Glutamatergic neuron (in vitro differentiated cells): ENCODE data around the gene CCDC92. TPM values are rescaled to one million over a fixed set of nuclear protein-coding genes. Genes with fewer than 3 reads are reported as not detected.
A peak's percentile ranks its signal among the peaks of the same experiment; 100 is the strongest.

Source experiments
- DNase-seq: peaks from one replicate; pipeline ENCODE4 v3.0.0; 2022
- H3K27ac Mint-ChIP-seq: one replicate; pipeline ENCODE4 v1.8.0; 2020; ENCODE audit warnings: mild to moderate bottlenecking, mixed read lengths, inconsistent platforms; ENCODE audit not compliant: unreplicated experiment
- H3K27me3 Mint-ChIP-seq: one replicate; pipeline ENCODE4 v1.8.0; 2020; ENCODE audit warnings: mild to moderate bottlenecking, moderate library complexity, mixed read lengths, inconsistent platforms; ENCODE audit not compliant: unreplicated experiment
- H3K36me3 Mint-ChIP-seq: one replicate; pipeline ENCODE4 v1.8.0; 2020; ENCODE audit warnings: mild to moderate bottlenecking, mixed read lengths, inconsistent platforms; ENCODE audit not compliant: unreplicated experiment
- H3K4me1 Mint-ChIP-seq: one replicate; pipeline ENCODE4 v1.8.0; 2020; ENCODE audit warnings: mild to moderate bottlenecking, low read depth, mixed read lengths, inconsistent platforms; ENCODE audit not compliant: unreplicated experiment
- H3K4me3 Mint-ChIP-seq: one replicate; pipeline ENCODE4 v1.8.0; 2020; ENCODE audit warnings: mild to moderate bottlenecking, mixed read lengths, inconsistent platforms; ENCODE audit not compliant: unreplicated experiment
- H3K9me3 Mint-ChIP-seq: one replicate; pipeline ENCODE4 v1.8.0; 2020; ENCODE audit warnings: mild to moderate bottlenecking, moderate library complexity, mixed read lengths, inconsistent platforms; ENCODE audit not compliant: unreplicated experiment
- total RNA-seq: library from RNA; stranded (reverse); fragmentation: NEBNext Ultra II Directional; extraction: Animal tissue kit (Norgen Biotek cat#: 25700); gene quantifications from one replicate; pipeline ENCODE4 v1.2.1, GENCODE V29; 2021; ENCODE audit not compliant: unreplicated experiment
- TF ChIP-seq, protein P1 (sequence below): fragments of 200-600 bp; sonication (generic); IDR thresholded peaks from one replicate; pipeline ENCODE4 v1.5.0; 2021; ENCODE audit not compliant: partially characterized antibody, unreplicated experiment

The CCDC92 gene
- total RNA-seq, 1 donor from 2014 or later, result 96.2 TPM

DNA sequence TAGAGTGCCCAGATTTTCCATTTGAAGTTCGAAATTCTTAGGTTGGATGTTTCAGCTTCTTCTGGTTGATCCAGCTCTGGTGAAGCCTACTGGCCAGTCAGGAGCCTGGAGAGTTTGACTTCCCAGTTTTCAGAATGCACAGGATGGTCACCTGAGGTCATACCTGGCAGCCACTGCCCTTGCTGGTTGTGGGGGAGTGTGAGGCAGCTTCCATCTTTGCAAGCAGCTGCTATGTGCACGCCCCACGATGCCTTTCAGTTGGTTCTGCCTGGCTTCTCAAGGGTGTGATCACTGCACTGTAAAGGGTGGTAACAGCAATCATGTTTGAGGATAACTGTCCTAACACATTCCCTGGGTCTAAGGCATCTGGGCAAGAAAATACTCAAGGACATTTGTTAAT is 15.4 kb downstream of the CCDC92 start:
- DNase-seq, result no peak
- H3K9me3 Mint-ChIP-seq, result no peaks in the 10 kb centered on the region
- peaks cover 23% of the 10 kb centered on the region for H3K4me1 Mint-ChIP-seq
- H3K36me3 Mint-ChIP-seq, result no peaks in the 10 kb centered on the region
- no peaks in the 10 kb centered on the region for H3K27me3 Mint-ChIP-seq
- H3K27ac Mint-ChIP-seq, result no peak overlapping the region
- H3K4me3 Mint-ChIP-seq, result no peak overlapping the region
- TF ChIP-seq, protein P1, sequence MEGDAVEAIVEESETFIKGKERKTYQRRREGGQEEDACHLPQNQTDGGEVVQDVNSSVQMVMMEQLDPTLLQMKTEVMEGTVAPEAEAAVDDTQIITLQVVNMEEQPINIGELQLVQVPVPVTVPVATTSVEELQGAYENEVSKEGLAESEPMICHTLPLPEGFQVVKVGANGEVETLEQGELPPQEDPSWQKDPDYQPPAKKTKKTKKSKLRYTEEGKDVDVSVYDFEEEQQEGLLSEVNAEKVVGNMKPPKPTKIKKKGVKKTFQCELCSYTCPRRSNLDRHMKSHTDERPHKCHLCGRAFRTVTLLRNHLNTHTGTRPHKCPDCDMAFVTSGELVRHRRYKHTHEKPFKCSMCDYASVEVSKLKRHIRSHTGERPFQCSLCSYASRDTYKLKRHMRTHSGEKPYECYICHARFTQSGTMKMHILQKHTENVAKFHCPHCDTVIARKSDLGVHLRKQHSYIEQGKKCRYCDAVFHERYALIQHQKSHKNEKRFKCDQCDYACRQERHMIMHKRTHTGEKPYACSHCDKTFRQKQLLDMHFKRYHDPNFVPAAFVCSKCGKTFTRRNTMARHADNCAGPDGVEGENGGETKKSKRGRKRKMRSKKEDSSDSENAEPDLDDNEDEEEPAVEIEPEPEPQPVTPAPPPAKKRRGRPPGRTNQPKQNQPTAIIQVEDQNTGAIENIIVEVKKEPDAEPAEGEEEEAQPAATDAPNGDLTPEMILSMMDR, result no peak

DNA sequence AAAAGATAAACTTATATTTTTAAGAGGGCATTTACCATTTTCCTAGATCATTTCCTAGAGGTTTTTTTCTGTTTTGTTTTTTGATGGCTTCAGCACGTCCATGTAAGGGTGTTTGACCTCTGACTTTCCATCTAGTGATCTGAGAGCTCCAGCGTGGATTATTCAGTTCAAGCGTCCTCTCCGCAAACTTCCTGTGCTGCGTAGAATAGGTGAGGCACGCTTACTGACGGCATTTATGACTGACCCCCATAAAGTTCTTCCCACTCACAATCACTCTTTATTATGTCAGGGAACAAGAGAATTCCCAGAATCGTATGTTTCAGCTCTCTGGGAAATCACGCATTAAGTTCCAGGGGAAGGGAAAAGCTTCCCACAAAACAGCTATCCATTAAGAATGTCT is 16.4 kb downstream of the CCDC92 start:
- Mint-ChIP-seq H3K36me3 (no peaks in the 10 kb centered on the region), H3K9me3 (no peaks in the 10 kb centered on the region), H3K27me3 (no peaks in the 10 kb centered on the region), H3K4me3 (no peak overlapping the region), H3K4me1 (peaks cover 23% of the 10 kb centered on the region), H3K27ac (no peak overlapping the region)
- TF ChIP-seq, protein P1, result no peak
- DNase-seq, result no peak

DNA sequence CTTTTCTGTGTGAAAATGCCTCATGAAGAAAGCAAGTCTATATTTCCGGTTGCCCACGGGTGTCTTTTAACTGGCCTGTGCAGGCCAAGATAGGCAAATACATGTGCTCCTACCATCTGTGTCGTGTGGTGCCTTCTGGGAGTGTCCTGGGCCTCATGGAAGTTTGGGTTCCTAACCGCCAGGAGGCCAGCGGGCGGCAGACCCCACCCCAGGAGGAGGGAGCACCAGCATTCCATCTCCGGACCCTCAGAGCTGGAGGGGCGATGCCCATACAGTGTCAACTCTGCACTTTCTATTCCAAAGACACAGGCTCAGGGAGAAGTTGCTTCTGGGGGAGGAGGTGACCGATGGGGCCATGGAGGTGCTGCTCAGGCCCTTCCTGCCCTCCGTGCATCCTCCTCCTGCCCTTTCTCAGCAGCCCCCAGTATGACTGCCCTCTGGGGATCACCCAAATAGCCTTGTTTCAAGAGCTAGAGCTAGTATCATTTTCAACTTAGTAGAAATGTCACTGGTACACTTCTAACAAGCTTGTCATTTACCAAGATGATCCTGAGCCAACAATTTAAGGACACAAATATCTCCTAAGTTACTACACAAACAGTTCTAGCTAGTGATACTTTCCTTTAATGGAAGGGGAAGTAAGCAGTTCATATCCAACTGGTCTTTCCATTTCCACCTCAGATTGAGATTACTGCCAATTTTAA is 17.8 kb downstream of the CCDC92 start:
- no peak overlapping the region for H3K4me3 Mint-ChIP-seq
- DNase-seq, result no peak
- peaks cover 4% of the 10 kb centered on the region for H3K9me3 Mint-ChIP-seq
- peak overlapping the region; percentile 52 for H3K27ac Mint-ChIP-seq
- peaks cover 25% of the 10 kb centered on the region for H3K4me1 Mint-ChIP-seq
- H3K36me3 Mint-ChIP-seq, result no peaks in the 10 kb centered on the region
- TF ChIP-seq, protein P1, result no peak
- peaks cover 4% of the 10 kb centered on the region for H3K27me3 Mint-ChIP-seq

DNA sequence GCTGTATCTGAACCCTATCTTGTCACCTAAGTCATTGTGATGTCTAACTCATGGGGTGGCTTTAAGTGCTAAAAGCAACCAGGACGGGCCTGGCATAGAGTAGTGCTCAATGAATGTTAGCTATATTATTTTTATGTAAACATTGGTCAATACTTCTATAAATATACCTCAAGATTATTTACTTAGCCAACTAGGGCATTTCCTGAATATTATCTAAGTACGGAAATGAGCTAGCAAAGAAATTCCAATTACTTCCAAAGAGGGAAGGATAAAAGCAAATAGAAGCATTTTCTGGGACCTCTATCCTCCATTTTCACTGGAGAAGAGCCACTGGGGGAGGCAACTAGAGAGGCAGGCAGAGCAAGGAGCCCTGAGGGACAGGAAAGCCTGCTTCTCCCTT is 20.6 kb downstream of the CCDC92 start:
- H3K9me3 Mint-ChIP-seq, result peaks cover 14% of the 10 kb centered on the region
- TF ChIP-seq, protein P1, result no peak
- H3K4me1 Mint-ChIP-seq, result peaks cover 46% of the 10 kb centered on the region
- peaks cover 12% of the 10 kb centered on the region for H3K27me3 Mint-ChIP-seq
- peaks cover 3% of the 10 kb centered on the region for H3K36me3 Mint-ChIP-seq
- H3K27ac Mint-ChIP-seq, result no peak overlapping the region
- no peak for DNase-seq
- H3K4me3 Mint-ChIP-seq, result no peak overlapping the region

DNA sequence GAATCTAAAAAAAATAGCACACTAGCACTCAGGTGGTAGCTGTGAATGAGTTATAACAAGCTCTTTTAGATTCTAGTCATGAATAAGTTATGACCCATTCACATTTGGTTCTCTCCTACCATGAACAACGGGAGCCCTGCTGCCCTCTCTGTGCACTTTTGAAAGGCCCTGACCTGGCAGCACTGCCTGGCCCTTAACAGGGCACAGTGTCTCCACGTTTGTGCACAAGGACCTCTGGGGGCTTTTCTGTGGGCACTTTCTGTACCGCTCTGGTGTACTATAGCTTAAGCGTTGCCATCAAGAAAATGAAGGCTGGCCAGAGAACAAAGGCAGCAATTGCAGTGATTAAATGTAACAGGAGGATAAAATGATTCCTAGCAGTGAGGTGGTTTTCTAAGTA is 21.2 kb downstream of the CCDC92 start:
- H3K4me3 Mint-ChIP-seq, result peak overlapping the region; percentile 40
- H3K4me1 Mint-ChIP-seq, result peaks cover 46% of the 10 kb centered on the region
- no peak for DNase-seq
- H3K27ac Mint-ChIP-seq, result peak overlapping the region; percentile 56
- H3K9me3 Mint-ChIP-seq, result peaks cover 14% of the 10 kb centered on the region
- TF ChIP-seq, protein P1, result no peak
- peaks cover 12% of the 10 kb centered on the region for H3K27me3 Mint-ChIP-seq
- H3K36me3 Mint-ChIP-seq, result peaks cover 4% of the 10 kb centered on the region
